BLaER1 (cell line): ENCODE data around the gene IQCF6.
A peak's percentile ranks its signal among the peaks of the same experiment; 100 is the strongest.

Experiments used
- H3K27ac ChIP-seq: shearing (Covaris generic); formaldehyde crosslinking; 2 replicates; pipeline ENCODE4 v1.8.1; 2022
- H3K27me3 ChIP-seq: shearing (Covaris generic); formaldehyde crosslinking; 2 replicates; pipeline ENCODE4 v1.8.1; 2022
- H3K36me3 ChIP-seq: shearing (Covaris generic); formaldehyde crosslinking; 2 replicates; pipeline ENCODE4 v1.8.1; 2022
- H3K4me1 ChIP-seq: shearing (Covaris generic); formaldehyde crosslinking; 2 replicates; pipeline ENCODE4 v1.8.1; 2022
- H3K4me2 ChIP-seq: shearing (Covaris generic); formaldehyde crosslinking; 2 replicates; pipeline ENCODE4 v1.8.1; 2022
- H3K4me3 ChIP-seq: shearing (Covaris generic); formaldehyde crosslinking; 2 replicates; pipeline ENCODE4 v1.8.1; 2022
- H3K9ac ChIP-seq: shearing (Covaris generic); formaldehyde crosslinking; 2 replicates; pipeline ENCODE4 v1.8.1; 2022
- H3K9me3 ChIP-seq: shearing (Covaris generic); formaldehyde crosslinking; 2 replicates; pipeline ENCODE4 v1.8.1; 2022
- H4K20me1 ChIP-seq: shearing (Covaris generic); formaldehyde crosslinking; 2 replicates; pipeline ENCODE4 v1.8.1; 2022
- Cebpa-rat ChIP-seq: shearing (Covaris generic); IDR thresholded peaks from 2 replicates; pipeline ENCODE4 v1.8.1; 2022

The IQCF6 gene

DNA sequence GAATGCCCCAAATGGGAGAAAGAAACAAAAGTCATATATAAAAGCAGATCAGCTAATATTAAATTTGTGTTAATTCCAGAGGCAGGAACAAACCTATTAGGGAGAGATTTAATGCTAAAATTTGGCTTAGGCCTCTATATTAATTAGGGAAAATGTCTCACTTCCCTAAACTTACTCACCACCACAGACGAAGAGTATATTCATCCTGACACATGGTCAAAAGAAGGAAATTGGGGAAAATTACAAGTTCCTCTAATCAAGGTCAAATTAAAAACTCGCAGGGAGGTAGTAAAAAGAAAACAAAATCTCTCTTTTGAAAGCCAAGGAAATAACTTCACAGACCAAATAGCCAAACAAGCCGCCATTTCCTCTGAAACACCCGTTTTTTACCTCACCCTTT is 39.9 kb downstream of the IQCF6 start:
- Histone ChIP-seq H3K27me3 (no peaks in the 10 kb centered on the region), H3K27ac (no peak overlapping the region), H3K4me3 (no peak overlapping the region), H3K36me3 (no peaks in the 10 kb centered on the region), H3K4me2 (peak overlapping the region; percentile 9; the same call in 1 of the 2 replicates), H3K9ac (no peak overlapping the region), H4K20me1 (no peaks in the 10 kb centered on the region), H3K9me3 (peaks cover 12% of the 10 kb centered on the region), H3K4me1 (peaks cover 33% of the 10 kb centered on the region)
- no peak for TF ChIP-seq Cebpa-rat

- no peaks in the 10 kb centered on the region for H3K9me3 ChIP-seq
- H4K20me1 ChIP-seq = no peaks in the 10 kb centered on the region
- TF ChIP-seq Cebpa-rat = no peak
- H3K27ac ChIP-seq = no peak overlapping the region
- no peaks in the 10 kb centered on the region for H3K27me3 ChIP-seq
- no peaks in the 10 kb centered on the region for H3K36me3 ChIP-seq
- peak overlapping the region; percentile 57 for H3K4me2 ChIP-seq
- H3K4me3 ChIP-seq = no peak overlapping the region
- no peak overlapping the region for H3K9ac ChIP-seq
- H3K4me1 ChIP-seq = peaks cover 33% of the 10 kb centered on the region
Observed at GRCh38 chr3:51735950-51736349, 43.1 kb downstream of the IQCF6 start.

DNA sequence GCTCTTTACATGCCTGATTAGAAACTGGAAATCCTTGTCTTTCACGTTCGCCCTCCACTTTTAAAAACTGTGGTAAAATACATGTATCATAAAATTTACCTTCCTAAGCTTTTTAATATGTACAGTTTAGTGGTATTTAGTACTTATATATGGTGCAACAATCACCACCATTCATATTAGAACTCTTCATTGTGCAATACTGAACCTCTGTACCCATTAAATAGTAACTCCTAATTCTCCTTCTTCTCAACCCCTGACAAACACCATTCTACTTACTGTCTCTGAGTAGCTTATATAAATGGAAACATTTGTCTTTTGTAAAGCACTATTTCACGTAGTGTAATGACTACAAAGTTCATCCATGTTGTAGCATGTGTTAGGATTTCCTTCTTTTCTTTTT is 44.0 kb downstream of the IQCF6 start:
- H3K9me3 ChIP-seq = no peaks in the 10 kb centered on the region
- 0 out of 2 replicates have a peak overlapping the region, but pooled peaks have one; percentile 33 for H3K9ac ChIP-seq
- H3K36me3 ChIP-seq = no peaks in the 10 kb centered on the region
- H3K27me3 ChIP-seq = no peaks in the 10 kb centered on the region
- H3K4me1 ChIP-seq = peaks cover 33% of the 10 kb centered on the region
- no peaks in the 10 kb centered on the region for H4K20me1 ChIP-seq
- H3K4me2 ChIP-seq = peak overlapping the region; percentile 52
- TF ChIP-seq Cebpa-rat = no peak; the same call in 1 of the 2 replicates
- no peak overlapping the region for H3K4me3 ChIP-seq
- H3K27ac ChIP-seq = no peak overlapping the region

DNA sequence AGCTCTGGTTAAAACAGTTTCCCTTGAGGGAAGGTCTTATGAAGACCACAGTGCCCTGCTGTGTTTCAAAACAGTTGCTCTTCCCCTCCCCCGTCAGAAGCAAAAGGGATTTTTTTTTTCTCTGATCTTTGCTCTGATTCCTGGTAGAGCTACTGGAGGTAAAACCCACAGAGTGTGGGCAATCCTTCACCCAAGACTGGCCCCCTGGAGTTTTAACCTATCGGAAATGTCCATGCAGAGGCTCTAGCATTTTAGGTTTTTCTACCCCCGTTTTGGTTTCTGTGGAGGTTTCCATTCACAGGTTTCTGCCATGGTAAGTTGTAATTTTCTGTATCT is 44.5 kb downstream of the IQCF6 start:
- Histone ChIP-seq H3K9me3 (no peaks in the 10 kb centered on the region), H3K4me2 (peak overlapping the region; percentile 52), H3K27me3 (no peaks in the 10 kb centered on the region), H3K4me3 (no peak overlapping the region), H3K9ac (0 out of 2 replicates have a peak overlapping the region, but pooled peaks have one; percentile 33), H3K27ac (no peak overlapping the region), H3K36me3 (no peaks in the 10 kb centered on the region), H3K4me1 (peaks cover 32% of the 10 kb centered on the region), H4K20me1 (no peaks in the 10 kb centered on the region)
- no peak for TF ChIP-seq Cebpa-rat

- Histone ChIP-seq H3K27me3 (no peaks in the 10 kb centered on the region), H3K9me3 (no peaks in the 10 kb centered on the region), H4K20me1 (no peaks in the 10 kb centered on the region), H3K4me1 (peaks cover 27% of the 10 kb centered on the region), H3K4me3 (no peak overlapping the region), H3K36me3 (no peaks in the 10 kb centered on the region), H3K4me2 (peak overlapping the region; percentile 52), H3K27ac (no peak overlapping the region), H3K9ac (0 out of 2 replicates have a peak overlapping the region, but pooled peaks have one; percentile 33)
- TF ChIP-seq Cebpa-rat = no peak
Observed at GRCh38 chr3:51733859-51734571, 45.0 kb downstream of the IQCF6 start.

- Histone ChIP-seq H3K27me3 (no peaks in the 10 kb centered on the region), H3K4me3 (no peak overlapping the region), H3K27ac (no peak overlapping the region), H3K4me2 (no peak overlapping the region), H3K9me3 (no peaks in the 10 kb centered on the region), H3K36me3 (no peaks in the 10 kb centered on the region), H3K9ac (no peak overlapping the region), H4K20me1 (no peaks in the 10 kb centered on the region), H3K4me1 (peaks cover 7% of the 10 kb centered on the region)
- TF ChIP-seq Cebpa-rat = no peak
Observed at GRCh38 chr3:51729042-51729633, 49.9 kb downstream of the IQCF6 start.
